MCF 10A (cell line): ENCODE data around the gene SLC6A11. TPM values are rescaled to one million over a fixed set of nuclear protein-coding genes. Genes with fewer than 3 reads are reported as not detected.
A peak's percentile ranks its signal among the peaks of the same experiment; 100 is the strongest.

Experiments
- BruUV-seq: library from RNA; stranded (reverse); fragments of 400-500 nt; replicated peaks from 2 replicates; lab custom pipeline; 2021; lab: Mats Ljungman, UMichigan
- CTCF ChIA-PET: fragments of 300-600 bp; sonication (Branson Sonifier 250); formaldehyde crosslinking; extraction: SDS; loops from one replicate; lab custom pipeline; 2021; ENCODE audit warnings: antibody characterized with exemption, inconsistent platforms; lab: Yijun Ruan, JAX
- POLR2A ChIA-PET: fragments of 300-600, 350-650 bp; sonication (Branson Sonifier 250); formaldehyde crosslinking; extraction: SDS; loops from one replicate; lab custom pipeline; 2020; ENCODE audit warnings: antibody characterized with exemption, inconsistent platforms; lab: Yijun Ruan, JAX
- DNase-seq: peaks from one replicate; pipeline ENCODE4 v3.0.0-alpha.2; 2018; ENCODE audit not compliant: unreplicated experiment
- H3K27ac Mint-ChIP-seq: one replicate; pipeline ENCODE4 v1.8.0; 2022; ENCODE audit warnings: mild to moderate bottlenecking, low read depth, mixed read lengths; ENCODE audit not compliant: unreplicated experiment
- H3K27me3 Mint-ChIP-seq: one replicate; pipeline ENCODE4 v1.8.0; 2022; ENCODE audit warnings: mixed read lengths; ENCODE audit not compliant: insufficient read depth, unreplicated experiment
- H3K36me3 Mint-ChIP-seq: one replicate; pipeline ENCODE4 v1.8.0; 2022; ENCODE audit warnings: mild to moderate bottlenecking, moderate library complexity, mixed read lengths; ENCODE audit not compliant: insufficient read depth, unreplicated experiment
- H3K4me1 Mint-ChIP-seq: one replicate; pipeline ENCODE4 v1.8.0; 2022; ENCODE audit warnings: mixed read lengths; ENCODE audit not compliant: insufficient read depth, unreplicated experiment
- H3K4me3 Mint-ChIP-seq: one replicate; pipeline ENCODE4 v1.8.0; 2022; ENCODE audit warnings: mild to moderate bottlenecking, moderate library complexity, mixed read lengths; ENCODE audit not compliant: unreplicated experiment
- H3K9me3 Mint-ChIP-seq: one replicate; pipeline ENCODE4 v1.8.0; 2022; ENCODE audit warnings: mixed read lengths; ENCODE audit not compliant: unreplicated experiment
- CTCF ChIP-seq: fragments of 200-600 bp; IDR thresholded peaks from one replicate; pipeline ENCODE4 v1.8.0; 2022; ENCODE audit warnings: antibody characterized with exemption, mild to moderate bottlenecking; ENCODE audit not compliant: unreplicated experiment
- intact Hi-C: fragments of 100-400 bp; cut with micrococcal nuclease; formaldehyde crosslinking; loops from 2 replicates; pipeline ENCODE4 v1.14.1; 2022
- total RNA-seq: library from RNA; stranded (reverse); gene quantifications from 2 replicates; pipeline ENCODE4 v1.2.3, GENCODE V29; 2022

Gene SLC6A11
- total RNA-seq, 1 experiment from 2014 or later: 1.4 TPM

- no TSS peak for BruUV-seq
- Mint-ChIP-seq H3K9me3 (no peaks in the 10 kb centered on the region), H3K4me3 (no peak overlapping the region), H3K4me1 (peaks cover 6% of the 10 kb centered on the region), H3K36me3 (no peaks in the 10 kb centered on the region), H3K27ac (no peak overlapping the region), H3K27me3 (peaks cover 35% of the 10 kb centered on the region)
- ChIA-PET POLR2A (interaction anchor here (1.9 kb wide), 1 partner anchor 10 kb away, joined by 4 read pairs; no protein-coding TSS in a partner anchor), CTCF (interaction anchor here (0.6 to 1.4 kb wide), 5 partner anchors 15 to 459 kb away, joined by 3 to 5 read pairs (median 3); no protein-coding TSS in a partner anchor)
- DNase-seq: peak; percentile 12
- TF ChIP-seq CTCF: no peak
- intact Hi-C loops: no loop called here
Measured at GRCh38 chr3:10798600-10799367, 17.2 kb upstream of the SLC6A11 start.

GRCh38 chr3:10804183-10804648 is 11.8 kb upstream of the SLC6A11 start:
- peaks cover 11% of the 10 kb centered on the region for H3K4me1 Mint-ChIP-seq
- POLR2A ChIA-PET: no interaction called here
- H3K27me3 Mint-ChIP-seq: peaks cover 39% of the 10 kb centered on the region
- no peaks in the 10 kb centered on the region for H3K36me3 Mint-ChIP-seq
- H3K4me3 Mint-ChIP-seq: no peak overlapping the region
- DNase-seq: peak; percentile 54
- no TSS peak for BruUV-seq
- CTCF ChIA-PET: interaction anchor here (1.7 kb wide), 1 partner anchor 9 kb away, joined by 4 read pairs; no protein-coding TSS in a partner anchor
- no peak overlapping the region for H3K27ac Mint-ChIP-seq
- no peak for TF ChIP-seq CTCF
- no peaks in the 10 kb centered on the region for H3K9me3 Mint-ChIP-seq
- intact Hi-C loops: no loop called here

GRCh38 chr3:10806006-10806405 is 10.0 kb upstream of the SLC6A11 start:
- CTCF ChIA-PET: interaction anchor here (0.7 kb wide), 1 partner anchor 21 kb away, joined by 3 read pairs; no protein-coding TSS in a partner anchor
- peaks cover 37% of the 10 kb centered on the region for H3K27me3 Mint-ChIP-seq

More at GRCh38 chr3:10806006-10806405, 10.0 kb upstream of the SLC6A11 start:
- no peaks in the 10 kb centered on the region for H3K9me3 Mint-ChIP-seq
- TF ChIP-seq CTCF: no peak
- no peak overlapping the region for H3K27ac Mint-ChIP-seq
- peaks cover 11% of the 10 kb centered on the region for H3K4me1 Mint-ChIP-seq
- intact Hi-C loops: no loop called here
- DNase-seq: no peak
- POLR2A ChIA-PET: no interaction called here
- H3K4me3 Mint-ChIP-seq: no peak overlapping the region
- BruUV-seq: no TSS peak
- no peaks in the 10 kb centered on the region for H3K36me3 Mint-ChIP-seq
